HG03457 (cell line): Measurements from ENCODE around the gene LRP3.
"Not testable (repeated sequence)": the region's sequence is repeated elsewhere in the genome, so short reads cannot be mapped to it uniquely, and the experiment has no call there.

Source experiments
- ATAC-seq: cut with Tn5 transposase; IDR thresholded peaks from one replicate; pipeline ENCODE4 v1.9.1; 2021; ENCODE audit warnings: moderate number of reproducible peaks; ENCODE audit not compliant: unreplicated experiment

The LRP3 gene

DNA sequence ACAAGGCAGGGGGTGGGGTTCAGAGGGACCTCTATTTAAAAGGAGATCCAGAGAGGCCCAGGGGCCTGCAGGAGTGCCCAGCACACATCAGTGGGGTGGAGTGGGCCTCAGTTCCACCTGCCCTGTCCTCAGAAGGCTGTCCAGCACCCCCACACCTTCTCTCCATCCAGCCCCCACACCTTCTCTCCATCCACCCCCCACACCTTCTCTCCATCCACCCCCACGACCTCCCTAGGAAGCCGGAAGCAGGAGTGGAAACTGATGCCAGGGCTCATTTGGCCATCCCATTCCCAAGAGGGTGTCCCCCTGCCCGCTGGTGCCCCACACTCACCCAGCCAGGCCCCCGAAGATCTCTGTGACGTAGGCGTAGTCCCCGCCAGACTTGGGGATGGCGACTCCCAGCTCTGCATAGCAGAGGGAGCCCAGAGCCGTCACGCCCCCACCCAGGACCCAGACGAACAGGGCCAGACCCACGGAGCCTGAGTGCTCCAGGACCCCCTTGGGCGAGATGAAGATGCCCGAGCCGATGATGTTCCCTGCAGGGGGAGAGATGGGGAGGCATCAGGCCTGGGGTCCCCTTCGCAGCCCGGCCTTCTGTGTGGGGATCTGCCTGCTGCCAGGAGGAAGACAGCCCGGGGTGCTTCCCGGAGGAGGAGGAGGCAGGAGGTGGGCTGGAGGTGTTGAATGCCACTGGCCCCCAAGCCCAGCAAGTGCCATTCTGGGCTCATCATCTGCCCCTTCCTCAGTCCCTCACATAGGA, 21.5 kb downstream of the LRP3 start:
- ATAC-seq = no peak

DNA sequence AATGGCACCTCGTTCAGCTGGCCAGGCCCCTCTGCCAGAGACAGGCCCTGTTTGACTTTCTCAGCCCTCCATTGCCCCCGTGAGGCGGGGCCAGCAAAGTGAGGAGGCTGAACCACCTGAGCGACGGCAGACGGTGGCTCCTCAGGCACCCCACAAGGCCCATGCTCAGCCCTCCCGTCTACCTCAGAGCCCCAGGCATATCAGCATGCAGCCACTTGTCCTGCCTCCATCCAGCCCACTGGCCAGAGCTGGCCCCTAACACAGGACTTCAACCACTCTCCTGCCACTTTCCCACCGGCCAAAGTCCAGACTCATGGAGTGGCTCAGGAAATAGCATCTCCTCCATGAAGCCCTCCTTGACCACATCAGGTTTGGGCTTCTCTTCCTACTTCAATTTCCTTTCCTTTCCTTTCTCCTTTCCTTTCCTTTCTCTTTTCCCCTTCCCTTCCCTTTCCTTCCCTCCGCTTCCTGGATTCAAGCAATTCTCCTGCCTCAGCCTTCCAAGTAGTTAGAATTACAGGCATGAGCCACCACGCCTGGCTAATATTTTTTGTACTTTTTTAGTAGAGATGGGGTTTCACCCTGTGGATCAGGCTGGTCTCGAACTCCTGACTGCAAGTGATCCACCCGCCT, 22.2 kb downstream of the LRP3 start:
- no peak for ATAC-seq

DNA sequence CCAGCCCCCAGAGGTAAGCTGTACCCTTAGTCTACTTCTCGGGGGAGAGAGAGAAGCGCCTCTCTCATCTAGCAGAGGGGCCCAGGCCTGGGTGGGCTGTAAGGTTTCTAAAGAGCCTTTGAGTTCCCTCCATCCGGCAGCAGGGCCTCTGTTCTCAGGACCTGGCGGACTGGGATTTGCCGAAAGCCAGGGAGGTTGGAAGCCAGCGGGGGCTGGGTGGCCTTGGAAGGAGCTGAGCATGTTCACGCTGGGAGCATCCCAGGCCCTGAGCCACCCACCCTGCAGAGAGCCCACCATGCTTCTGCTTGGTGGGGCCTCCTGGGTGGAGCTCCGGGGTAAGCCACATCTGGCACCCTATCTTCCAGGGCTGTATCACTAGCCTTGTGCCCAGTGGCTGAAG, 23.8 kb downstream of the LRP3 start:
- ATAC-seq = no peak

DNA sequence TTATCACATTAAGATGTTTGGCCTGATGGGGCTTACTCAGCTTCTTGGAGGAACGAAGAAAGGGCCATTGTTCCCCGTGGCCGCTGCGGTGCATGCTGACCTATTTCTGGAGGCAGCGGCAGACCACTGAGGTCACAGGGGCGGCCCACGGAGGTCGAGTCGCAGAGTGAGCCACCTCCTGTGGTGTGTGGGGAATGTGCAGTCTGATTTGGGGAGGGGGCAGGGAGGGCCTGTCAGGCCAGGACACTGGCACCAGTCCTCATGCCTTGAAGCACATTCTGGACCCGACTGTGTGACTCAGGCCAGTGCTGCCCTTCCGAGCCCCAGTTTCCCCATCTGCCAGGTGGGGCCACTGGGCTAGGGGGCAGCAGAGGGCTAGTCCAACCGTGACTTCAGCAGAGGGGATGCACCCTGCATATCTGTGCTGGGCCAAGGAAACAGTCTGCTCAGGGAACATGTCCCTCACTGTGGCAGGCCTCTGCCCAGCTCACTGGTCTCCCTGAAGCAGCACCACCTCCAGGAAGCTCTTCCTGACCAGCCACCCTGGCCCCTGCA, 25.2 kb downstream of the LRP3 start:
- ATAC-seq = no peak

DNA sequence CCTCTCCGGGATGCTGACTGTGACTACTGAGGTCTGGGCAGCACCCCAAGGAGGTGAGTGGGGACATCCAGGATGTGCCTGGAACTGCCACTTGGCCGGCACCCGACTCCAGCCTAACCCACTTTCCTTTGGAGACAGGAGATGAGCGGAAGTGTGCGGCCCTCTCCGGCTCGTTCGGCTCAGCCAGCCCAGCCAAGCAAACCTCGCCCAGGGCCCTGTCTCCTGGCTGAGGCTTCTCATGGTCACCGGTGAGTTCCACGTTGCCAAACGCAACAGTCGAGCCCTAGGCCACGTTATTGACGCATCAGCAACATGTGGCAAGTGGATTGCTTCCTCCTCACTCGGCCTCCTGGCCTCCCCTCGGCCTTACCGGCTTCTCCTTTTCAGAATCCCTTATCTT, 26.0 kb downstream of the LRP3 start:
- ATAC-seq = no peak

DNA sequence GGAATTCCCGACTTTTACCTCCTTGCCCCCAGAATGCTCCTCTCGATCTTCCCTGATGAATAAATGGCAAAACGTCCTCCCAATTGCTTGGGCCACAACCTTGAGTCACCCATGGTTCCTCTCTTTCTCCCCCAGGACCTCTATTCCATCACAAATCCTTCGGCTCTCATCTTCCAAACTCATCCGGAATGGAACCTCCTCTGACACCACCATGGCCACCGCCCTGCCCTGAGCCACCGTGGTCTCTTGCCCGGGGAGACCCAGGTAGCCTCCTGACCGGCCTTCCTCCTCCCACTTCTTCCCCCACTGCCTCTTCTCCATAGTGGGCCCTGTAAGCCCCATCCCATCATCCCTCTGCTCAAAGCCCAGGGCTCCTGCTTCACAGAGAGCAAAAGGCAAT, 26.6 kb downstream of the LRP3 start:
- no peak for ATAC-seq

DNA sequence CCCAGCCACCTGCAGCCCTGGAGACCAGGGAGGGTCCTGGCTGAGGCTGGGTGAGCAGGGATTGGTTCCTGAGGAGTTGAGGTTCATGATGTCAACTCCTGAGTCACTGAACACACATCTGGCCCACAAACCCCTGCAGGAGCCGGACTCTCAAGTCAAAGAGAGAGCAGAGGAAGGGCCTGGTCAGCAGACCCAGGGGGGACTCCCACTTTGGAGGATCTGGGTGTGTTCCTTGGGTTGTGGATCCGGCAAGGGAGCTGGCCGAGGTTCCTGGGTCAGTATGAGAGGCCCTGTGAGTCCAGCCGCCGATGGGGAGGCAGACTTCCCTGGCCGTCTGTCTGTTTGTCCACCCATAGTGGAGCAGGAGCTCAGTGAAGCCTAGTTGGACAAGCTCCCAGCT, 27.5 kb downstream of the LRP3 start:
- no peak for ATAC-seq

DNA sequence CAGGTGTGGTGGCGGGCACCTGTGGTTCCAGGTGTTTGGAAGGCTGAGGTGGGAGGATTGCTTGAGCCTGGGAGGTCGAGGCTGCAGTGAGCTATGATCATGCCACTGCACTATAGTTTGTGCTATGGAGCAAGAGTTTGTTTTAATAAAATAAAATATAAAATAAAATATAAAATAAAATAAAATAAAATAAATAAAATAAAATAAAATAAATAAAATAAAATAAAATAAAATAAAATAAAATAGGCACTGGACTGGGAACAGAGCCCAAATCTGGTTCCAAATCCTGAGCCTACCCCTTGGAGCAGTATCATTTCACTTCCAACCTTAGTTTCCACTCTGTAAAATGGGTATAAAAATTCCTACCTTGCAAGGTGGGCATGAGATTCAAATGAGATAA, 28.1 kb downstream of the LRP3 start:
- ATAC-seq = not testable (repeated sequence)

DNA sequence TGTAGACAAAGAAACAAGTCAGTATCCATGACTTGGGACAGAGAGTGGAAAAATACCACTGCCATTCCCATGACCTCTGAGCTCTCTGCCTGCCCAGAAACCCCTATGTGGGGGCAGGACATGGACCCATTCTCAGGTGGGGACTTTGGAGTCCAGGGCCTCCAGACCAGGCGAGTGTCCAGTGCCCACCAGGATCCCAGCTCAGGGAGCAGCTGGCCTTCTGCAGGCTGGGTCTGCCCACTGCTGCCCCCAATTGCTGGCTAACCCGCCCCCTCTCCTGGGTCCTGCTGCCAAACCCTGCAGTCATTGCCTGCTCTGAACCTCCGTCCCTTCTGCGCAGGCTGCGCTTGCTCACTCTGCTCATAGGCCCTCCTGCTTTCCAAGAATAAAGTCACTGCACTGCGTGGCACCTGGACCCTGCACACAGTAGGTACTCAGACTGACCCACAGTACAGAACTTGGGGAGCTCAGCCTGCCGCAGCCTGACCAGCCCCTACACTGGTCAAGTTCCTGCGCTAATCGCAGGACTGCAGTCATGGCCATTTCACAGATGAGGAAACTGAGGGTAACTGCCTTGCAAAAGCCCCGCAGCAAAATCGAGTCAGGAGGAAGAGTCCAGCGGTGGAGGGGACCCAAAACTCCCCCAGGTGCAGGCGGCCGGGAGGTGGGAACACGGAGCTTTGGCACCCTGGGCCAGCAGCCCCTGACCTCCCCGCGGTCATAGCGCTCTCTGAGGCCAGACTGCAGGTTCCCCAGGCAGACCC, 30.7 kb downstream of the LRP3 start:
- ATAC-seq = no peak

DNA sequence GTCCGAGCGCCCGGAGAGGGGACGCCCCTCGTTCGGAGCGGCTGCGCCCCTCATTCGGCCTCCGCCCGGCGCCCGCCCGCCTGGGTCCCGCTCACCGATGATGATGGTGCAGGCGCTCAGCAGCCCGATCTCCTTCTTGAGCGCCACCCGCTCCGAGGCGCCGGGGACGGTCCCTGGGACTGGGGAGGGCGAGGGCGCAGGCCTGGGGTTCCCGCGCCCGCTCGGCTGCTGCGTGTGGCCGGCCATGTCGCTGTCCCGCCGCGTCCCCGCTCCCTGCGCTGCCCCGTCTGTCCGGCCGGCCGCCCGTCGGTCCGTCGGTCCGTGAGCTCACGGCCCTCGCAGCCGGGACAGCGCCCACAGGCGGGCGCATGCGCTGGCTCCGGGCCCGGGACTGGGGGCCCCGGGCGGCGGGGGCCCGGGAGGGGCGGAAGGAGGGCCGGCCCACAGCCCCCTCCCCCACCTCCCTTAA, 31.4 kb downstream of the LRP3 start, which contains the start of gene SLC7A10:
Gene SLC7A10, minus strand, starts transcription at position 393 of the 469 bp plus-strand sequence. Its CDS starts 147 bp downstream, at position 246.
- ATAC-seq = no peak

DNA sequence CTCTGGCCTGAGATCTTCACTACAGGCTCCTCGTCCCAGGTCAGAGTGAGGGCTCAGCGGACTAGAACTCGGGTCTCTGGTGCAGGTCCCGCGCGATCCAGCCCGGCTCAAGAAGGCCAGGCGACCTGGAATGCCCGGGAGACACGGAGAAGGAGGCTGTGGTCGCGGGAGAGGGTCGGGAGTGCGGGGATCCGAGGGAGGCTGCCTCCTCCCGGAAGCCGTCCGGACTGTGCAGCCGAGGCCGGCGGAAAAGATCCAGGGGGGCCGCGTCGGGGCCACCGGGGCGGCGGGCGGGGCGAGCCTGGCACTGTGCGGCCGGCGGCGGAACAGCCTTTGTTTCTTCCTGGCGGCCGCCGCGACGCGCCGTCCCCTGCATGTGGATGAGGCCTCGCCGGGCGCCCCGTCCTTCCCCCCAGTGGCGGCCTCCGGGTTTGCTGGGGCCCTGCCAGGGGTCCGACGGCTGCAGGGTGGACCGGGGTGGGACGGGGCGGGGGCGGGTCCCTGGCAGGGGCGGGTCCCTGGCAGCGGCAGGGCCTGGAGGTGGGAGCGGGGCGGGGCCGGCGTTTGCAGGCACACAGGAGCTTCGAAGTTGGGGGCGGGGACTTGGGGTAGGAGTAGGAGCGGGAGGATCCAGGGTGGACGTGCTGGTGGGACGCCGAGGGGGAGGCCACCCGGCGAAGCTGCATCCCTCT, 32.6 kb downstream of the LRP3 start:
- ATAC-seq = no peak

DNA sequence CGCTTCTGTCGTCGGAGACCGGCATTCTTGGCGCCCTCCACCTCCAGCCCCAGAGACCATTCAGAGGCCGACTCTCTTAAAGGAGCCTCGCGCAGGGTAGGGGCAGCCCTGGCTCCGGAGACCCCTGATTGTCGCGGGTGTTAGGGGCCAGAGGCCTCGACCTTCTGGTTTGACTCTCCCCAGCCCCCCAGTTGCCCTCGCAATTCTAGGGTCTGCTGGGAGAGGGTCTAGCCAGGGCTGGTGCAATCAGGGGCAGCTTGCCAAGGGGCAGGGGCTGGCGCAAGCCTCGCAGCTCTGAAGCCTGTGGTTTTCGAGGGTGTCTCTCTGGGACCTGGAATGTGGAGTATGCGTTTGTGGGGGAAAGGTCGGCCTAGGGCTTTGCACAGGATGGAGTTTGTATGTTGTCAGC, 33.1 kb downstream of the LRP3 start:
- no peak for ATAC-seq

DNA sequence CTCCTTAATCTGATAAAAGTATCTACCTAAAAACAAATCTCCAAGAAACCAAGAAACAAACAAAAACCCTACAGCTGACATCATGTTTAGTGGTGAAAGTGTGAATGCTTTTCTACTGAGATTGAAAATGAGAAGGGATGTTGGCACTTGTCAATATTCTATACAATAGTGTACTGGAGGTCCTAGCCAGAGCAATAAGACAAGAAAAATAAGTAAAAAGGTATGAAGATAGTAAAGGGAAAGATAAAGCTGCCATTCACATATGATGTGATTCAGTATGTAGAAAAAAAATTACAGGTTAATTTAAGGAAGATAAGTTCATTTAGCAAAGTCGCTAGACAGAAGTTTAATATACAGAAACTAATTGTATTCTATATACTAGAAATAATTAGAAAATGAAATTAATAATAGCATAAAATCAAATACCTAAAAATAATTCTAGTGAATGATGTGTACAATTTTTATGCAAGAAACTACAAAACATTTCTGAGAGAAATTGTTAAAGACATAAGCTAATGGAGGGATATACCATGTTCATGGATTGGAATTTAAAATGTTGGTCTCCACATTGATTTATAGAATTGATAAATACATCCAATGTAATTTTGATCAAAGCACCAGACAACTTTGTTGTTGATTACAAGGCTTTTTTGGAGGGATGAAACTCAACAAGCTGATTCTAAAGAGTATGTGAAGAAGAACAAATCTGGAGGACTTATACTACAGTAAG, 33.9 kb downstream of the LRP3 start:
- no peak for ATAC-seq

DNA sequence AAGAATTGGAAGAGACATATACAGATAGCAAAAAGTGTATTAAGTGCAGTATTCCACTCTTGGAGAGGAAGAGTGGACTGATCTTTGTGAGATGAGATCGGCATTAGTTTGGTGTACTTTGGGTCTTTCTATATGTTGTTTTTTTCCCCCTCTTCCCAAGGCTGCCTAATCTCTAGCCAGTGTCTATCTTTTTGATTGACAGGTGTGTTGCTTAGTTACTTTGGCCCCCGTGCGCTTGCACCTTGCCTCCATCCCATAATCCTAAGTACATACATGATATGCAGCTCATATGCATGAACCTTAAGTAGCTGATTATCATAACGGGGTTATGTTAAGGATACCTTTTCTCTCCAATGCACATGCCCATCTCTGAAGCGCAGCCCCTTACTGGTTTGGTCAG, 35.8 kb downstream of the LRP3 start:
- no peak for ATAC-seq

DNA sequence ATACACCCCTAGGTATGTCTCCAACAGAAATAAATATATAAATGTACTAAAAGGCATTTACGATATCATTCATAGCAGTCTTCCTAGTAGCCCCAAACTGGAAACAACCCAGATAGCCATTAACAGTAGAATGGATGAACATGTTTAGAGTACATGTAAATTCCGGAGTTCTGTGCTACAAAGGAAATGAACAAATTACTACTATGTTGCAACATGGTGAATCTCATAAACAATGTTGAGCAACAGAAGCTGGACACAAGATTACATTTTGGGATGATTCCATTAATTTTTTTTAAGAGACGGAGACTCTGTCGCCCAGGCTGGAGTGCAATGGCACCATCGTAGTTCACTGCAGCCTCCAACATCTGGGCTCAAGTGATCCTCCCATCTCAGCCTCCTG, 37.4 kb downstream of the LRP3 start:
- no peak for ATAC-seq

DNA sequence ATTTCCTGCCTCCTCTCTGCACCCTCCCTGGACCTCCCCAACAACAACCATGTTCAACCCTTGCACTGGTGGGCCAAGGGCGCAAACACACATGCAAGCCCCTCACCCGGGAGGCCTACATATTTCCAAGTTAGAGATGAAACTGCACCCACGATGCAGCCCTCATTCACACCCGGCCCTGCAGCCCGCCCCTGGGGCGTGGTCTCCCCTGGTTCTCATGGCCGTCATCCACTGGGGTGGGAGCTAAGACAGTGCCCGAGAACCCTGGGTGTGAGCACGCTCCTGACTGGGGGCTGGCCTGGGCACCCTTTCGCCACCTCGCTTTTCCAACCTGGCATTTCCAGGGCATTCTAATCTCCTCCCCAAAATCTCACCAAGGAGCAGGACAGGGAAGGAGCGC, 38.5 kb downstream of the LRP3 start:
- ATAC-seq = no peak

DNA sequence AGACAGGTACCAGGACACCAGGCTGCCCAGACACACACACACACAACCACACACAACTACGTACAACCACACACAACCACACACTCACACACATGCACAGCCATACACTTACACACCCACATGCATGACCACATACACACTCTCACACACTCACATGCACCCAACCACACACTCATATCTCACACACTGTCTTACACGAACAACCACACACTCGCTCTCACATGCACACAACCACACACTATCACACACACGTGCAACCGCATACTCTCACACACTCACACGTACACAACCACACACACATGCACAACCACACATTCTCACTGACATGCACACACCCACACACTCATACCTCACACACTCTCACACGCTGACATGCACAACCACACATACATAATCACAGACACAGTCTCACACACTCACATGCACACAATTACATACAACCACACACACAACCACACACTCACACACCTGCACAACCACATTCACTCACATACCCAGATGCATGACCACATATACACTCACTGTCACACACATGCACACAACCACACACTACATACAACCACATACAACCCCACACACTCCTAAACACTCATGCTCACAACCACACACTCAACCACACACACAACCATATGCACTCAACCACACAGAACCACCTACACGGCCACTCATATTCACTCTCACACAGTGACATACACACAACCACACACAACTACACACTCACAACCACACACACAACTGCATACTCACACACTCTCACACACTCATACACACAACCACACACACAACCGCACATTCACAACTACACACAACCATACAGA, 39.1 kb downstream of the LRP3 start:
- no peak for ATAC-seq

DNA sequence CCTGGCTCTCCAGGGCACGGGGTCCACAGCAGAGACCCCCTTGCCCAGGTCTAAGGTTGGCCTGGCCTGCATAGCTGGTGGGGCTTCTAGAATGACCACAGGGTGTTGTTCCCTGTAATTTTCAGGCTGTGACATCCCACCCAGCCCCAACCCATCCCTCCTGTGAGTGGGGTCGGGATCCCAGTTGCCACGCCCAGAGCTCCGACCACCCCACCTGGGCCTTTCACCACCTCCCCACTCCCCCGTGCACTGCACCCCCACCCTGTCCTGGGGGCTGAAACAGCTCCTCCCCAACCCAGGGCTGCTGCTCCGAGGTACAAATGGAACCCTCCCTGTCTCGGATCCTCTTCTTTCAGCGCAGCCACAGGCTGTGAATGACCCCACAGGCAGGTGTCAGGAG, 40.0 kb downstream of the LRP3 start:
- no peak for ATAC-seq

DNA sequence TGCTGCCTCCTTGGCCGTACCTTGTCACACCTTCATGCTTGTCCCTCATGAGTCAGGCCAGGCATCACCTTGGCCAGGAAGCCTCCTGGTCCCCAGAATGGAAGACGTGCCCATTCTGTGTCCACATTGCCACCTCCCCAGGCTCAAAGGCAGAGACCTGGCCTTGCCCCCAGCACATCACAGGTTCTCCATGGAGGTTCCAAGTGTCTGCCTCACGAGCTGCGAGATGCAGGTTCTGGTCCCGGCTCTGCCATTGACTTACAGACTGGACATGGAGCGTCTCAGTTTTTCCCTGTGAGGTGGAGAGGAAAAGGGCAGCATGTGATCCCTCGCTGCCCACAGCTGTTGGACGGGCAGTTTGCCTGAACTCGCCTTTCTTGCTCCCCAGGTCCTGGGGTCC, 40.6 kb downstream of the LRP3 start:
- ATAC-seq = no peak
